Measurements from ENCODE around the gene IL7R.

Gene IL7R

GRCh38 chr5:35919191-35919590, 62.5 kb downstream of the IL7R start:
- no peak for DNase-seq

GRCh38 chr5:35920890-35921289, 64.2 kb downstream of the IL7R start:
- DNase-seq: no peak

GRCh38 chr5:35921930-35922329, 65.2 kb downstream of the IL7R start:
- DNase-seq: no peak

GRCh38 chr5:35922468-35922867, 65.8 kb downstream of the IL7R start:
- DNase-seq: no peak

- DNase-seq: no peak
Measured at GRCh38 chr5:35924122-35924949, 67.6 kb downstream of the IL7R start.

- DNase-seq: peak; percentile 78
Measured at GRCh38 chr5:35924950-35925722, 68.4 kb downstream of the IL7R start.

GRCh38 chr5:35926389-35927051, 69.8 kb downstream of the IL7R start:
- DNase-seq: peak; percentile 75
